ENCODE data around the gene NBPF6.
"Not testable (repeated sequence)": the region's sequence is repeated elsewhere in the genome, so short reads cannot be mapped to it uniquely, and the experiment has no call there.

The NBPF6 gene

GRCh38 chr1:108474516-108474915, 24.4 kb downstream of the NBPF6 start:
- not testable (repeated sequence) for H3K27ac Mint-ChIP-seq; ATAC-seq; H3K4me3 Mint-ChIP-seq; H3K36me3 Mint-ChIP-seq; H3K9me3 Mint-ChIP-seq; H3K4me1 Mint-ChIP-seq; DNase-seq (ENCODE audit: low spot score in 2 of 2)

DNA sequence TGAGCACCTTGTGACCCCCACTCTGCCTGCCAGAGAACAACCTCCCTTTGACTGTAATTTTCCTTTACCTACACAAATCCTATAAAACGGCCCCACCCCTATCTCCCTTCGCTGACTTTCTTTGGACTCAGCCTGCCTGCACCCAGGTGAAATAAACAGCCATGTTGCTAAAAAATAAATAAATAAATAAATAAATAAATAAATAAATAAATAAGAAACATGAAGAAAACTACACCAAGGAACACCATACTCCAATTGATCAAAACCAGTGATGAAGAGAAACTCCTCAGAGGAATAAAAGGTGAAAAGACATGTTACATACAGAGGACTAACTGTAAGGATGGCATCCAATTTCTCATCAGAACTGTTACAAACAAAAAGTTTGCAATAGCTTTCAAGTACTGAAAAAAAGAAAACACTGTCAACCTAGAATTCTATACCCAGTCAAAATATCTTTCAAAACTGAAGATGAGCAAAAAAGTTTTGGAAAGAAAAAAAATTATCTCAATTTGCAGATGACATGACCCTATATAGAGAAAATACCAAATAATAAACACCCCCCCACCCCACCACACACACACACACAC, 28.4 kb downstream of the NBPF6 start:
- Mint-ChIP-seq H3K4me3 (no peak overlapping the region), H3K4me1 (no peaks in the 10 kb centered on the region)

GRCh38 chr1:108482708-108483107, 32.6 kb downstream of the NBPF6 start:
- Mint-ChIP-seq H3K4me3 (no peak overlapping the region), H3K4me1 (no peaks in the 10 kb centered on the region), H3K9me3 (peaks cover 10% of the 10 kb centered on the region), H3K36me3 (no peaks in the 10 kb centered on the region), H3K27ac (no peak overlapping the region)
- DNase-seq (ENCODE audit: low spot score in 2 of 2) (no peak), ATAC-seq (no peak)

More for the DNA sequence above, 28.4 kb downstream of the NBPF6 start:
- H3K36me3 Mint-ChIP-seq: no peaks in the 10 kb centered on the region
- no peak for ATAC-seq
- H3K27ac Mint-ChIP-seq: no peak overlapping the region
- DNase-seq (ENCODE audit: low spot score in 2 of 2): no peak
- peaks cover 13% of the 10 kb centered on the region for H3K9me3 Mint-ChIP-seq

- DNase-seq (ENCODE audit: low spot score in 2 of 2); H3K4me3 Mint-ChIP-seq; ATAC-seq; H3K4me1 Mint-ChIP-seq; H3K36me3 Mint-ChIP-seq; H3K9me3 Mint-ChIP-seq; H3K27ac Mint-ChIP-seq: not testable (repeated sequence)
Observed at GRCh38 chr1:108485990-108486389, 35.8 kb downstream of the NBPF6 start.

GRCh38 chr1:108486707-108487106, 36.6 kb downstream of the NBPF6 start:
- not testable (repeated sequence) for ATAC-seq; H3K4me3 Mint-ChIP-seq; H3K4me1 Mint-ChIP-seq; H3K27ac Mint-ChIP-seq; H3K9me3 Mint-ChIP-seq; H3K36me3 Mint-ChIP-seq; DNase-seq (ENCODE audit: low spot score in 2 of 2)

DNA sequence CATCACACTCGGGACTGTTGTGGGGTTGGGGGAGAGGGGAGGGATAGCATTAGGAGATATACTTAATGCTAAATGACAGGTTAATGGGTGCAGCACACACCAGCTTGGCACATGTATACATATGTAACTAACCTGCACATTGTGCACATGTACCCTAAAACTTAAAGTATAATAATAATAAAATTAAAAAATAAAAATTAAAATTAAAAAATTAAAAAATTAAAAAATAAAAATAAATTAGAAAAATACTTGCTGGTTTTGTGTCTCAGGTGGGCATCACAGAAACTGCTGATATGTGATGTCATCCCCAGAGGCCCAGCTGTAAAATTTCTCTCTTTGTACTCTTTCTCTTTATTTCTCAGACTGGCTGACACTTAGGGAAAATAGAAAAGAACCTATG, 44.9 kb downstream of the NBPF6 start:
- not testable (repeated sequence) for H3K4me1 Mint-ChIP-seq; ATAC-seq; H3K4me3 Mint-ChIP-seq; H3K9me3 Mint-ChIP-seq; H3K27ac Mint-ChIP-seq; DNase-seq (ENCODE audit: low spot score in 2 of 2); H3K36me3 Mint-ChIP-seq

DNA sequence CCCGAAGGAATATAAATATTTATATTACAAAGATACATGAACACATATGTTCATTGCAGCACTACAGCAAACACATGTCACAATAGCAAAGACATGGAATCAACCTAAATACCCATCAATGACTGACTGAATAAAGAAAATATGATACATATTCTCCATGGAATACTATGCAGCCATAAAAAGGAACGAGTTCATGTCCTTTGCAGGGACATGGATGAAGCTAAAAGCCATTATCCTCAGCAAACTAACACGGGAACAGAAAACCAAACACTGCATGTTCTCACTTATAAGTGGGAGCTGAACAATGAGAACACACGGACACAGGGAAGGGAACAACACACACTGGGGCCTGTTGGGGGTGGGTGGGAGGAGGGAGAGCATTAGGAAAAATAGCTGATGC, 46.7 kb downstream of the NBPF6 start:
- DNase-seq (ENCODE audit: low spot score in 2 of 2); H3K4me1 Mint-ChIP-seq; H3K4me3 Mint-ChIP-seq; H3K27ac Mint-ChIP-seq; H3K9me3 Mint-ChIP-seq; ATAC-seq; H3K36me3 Mint-ChIP-seq: not testable (repeated sequence)

DNA sequence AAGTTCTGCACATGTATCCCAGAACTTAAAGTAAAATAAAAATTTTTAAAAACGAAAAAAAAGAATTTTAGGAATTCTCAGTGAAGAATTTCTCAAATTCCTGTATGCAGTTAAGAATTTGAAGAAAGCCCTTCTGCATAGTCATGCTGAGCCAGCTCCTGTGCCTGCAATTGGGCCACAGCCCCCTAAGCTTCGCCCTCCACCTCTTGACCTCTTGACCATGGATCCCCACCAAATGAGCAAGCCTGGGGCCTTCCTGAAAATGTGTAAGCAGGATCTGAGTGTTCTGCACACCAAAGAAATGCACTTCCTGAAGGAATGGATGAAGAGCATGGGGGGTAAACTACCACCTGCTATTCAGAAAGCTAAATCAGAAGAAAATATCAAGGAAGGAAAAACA, 52.0 kb downstream of the NBPF6 start:
- ATAC-seq (no peak), DNase-seq (ENCODE audit: low spot score in 2 of 2) (no peak)
- no peak overlapping the region for H3K27ac Mint-ChIP-seq
- H3K36me3 Mint-ChIP-seq: no peaks in the 10 kb centered on the region
- no peaks in the 10 kb centered on the region for H3K9me3 Mint-ChIP-seq
- H3K4me1 Mint-ChIP-seq: peaks cover 6% of the 10 kb centered on the region
- no peak overlapping the region for H3K4me3 Mint-ChIP-seq

DNA sequence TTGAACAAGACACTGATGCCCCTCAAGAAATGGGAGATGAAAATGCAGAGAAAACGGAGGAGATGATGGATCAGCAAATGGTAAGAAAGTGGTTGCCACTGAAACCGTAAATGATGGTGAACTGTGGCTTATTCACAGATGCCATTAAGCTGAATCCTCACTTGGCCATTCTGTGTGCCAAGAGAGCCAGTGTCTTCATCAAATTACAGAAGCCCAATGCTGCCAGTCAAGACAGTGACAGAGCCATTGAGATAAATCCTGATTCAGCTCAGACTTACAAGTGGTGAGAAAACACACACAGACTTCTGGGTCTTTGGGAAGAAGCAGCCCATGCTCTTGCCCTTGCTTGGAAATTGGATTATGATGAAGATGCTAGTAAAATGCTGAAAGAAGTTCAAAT, 52.5 kb downstream of the NBPF6 start:
- H3K4me1 Mint-ChIP-seq: peaks cover 6% of the 10 kb centered on the region
- ATAC-seq (no peak), DNase-seq (ENCODE audit: low spot score in 2 of 2) (no peak)
- no peaks in the 10 kb centered on the region for H3K36me3 Mint-ChIP-seq
- no peak overlapping the region for H3K27ac Mint-ChIP-seq
- no peak overlapping the region for H3K4me3 Mint-ChIP-seq
- no peaks in the 10 kb centered on the region for H3K9me3 Mint-ChIP-seq

DNA sequence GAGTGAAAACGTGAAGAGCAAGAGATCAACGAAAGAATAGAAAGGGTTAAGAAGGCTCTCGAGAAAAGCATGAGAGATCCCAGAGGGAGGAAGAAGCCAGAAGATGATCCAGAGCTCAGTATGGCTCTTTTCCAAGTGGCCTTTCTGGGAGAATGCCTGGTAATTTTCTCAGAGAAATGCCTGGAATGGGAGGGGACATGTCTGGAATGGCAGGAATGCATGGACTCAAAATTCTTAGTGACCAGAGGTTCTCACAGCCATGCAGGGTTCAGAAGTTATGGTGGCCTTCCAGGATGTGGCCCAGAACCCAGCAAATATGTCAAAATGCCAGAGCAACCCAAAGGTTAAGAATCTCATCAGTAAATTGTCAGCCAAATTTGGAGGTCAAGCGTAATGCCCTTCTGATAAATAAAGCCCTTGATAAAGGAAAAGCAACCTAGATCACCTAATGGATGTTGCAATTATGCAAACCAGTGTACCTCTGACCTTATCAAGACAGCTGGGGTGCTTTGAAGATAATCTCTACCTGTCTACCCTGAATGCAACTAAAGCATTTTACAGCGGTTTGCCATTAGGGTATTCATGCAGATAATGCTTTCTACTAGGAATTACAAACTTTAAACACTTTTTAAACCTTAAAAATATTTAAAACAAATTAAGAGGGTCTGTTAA, 53.1 kb downstream of the NBPF6 start:
- H3K4me3 Mint-ChIP-seq: no peak overlapping the region
- ATAC-seq (no peak), DNase-seq (ENCODE audit: low spot score in 2 of 2) (no peak)
- H3K4me1 Mint-ChIP-seq: peaks cover 6% of the 10 kb centered on the region
- no peaks in the 10 kb centered on the region for H3K36me3 Mint-ChIP-seq
- no peaks in the 10 kb centered on the region for H3K9me3 Mint-ChIP-seq
- no peak overlapping the region for H3K27ac Mint-ChIP-seq

DNA sequence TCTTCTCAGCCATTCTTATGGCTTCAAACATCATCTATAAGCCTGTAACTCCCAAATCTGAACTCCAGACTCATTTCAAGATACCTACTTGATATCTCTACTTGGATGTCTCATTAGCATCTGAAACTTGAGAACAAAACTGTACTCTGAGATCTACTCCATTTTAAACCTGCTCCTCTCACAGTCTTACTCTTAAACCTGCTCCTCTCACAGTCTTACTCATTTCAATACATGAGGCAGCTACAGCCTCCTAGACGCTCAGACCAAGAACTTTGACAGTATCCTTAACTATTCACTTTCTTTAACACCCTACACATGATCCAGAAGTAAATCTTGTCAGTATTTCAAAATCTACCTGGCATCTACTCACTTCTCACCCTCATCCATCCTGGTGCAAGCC, 54.3 kb downstream of the NBPF6 start:
- ATAC-seq (peak; percentile 96), DNase-seq (ENCODE audit: low spot score in 2 of 2) (peak in 1 of 2 donors; percentile 59)
- Mint-ChIP-seq H3K27ac (no peak overlapping the region), H3K4me1 (peaks cover 6% of the 10 kb centered on the region), H3K4me3 (no peak overlapping the region), H3K9me3 (no peaks in the 10 kb centered on the region), H3K36me3 (no peaks in the 10 kb centered on the region)

DNA sequence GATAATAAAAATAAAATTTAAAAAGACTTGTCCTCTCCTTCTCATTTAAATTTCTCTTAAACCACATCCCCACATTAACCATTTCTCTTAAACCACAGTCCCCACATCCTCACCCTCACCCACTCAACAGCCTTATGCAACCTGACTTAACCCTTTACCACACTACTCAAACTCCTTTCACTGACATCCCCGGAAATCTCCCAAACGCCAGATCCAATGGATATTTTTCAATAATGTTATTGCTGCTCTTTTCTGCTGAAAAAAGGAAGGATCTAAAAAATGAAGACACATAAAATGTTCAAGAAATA, 55.6 kb downstream of the NBPF6 start:
- peaks cover 6% of the 10 kb centered on the region for H3K4me1 Mint-ChIP-seq
- H3K9me3 Mint-ChIP-seq: no peaks in the 10 kb centered on the region
- no peaks in the 10 kb centered on the region for H3K36me3 Mint-ChIP-seq
- DNase-seq (ENCODE audit: low spot score in 2 of 2) (no peak), ATAC-seq (no peak)
- H3K4me3 Mint-ChIP-seq: no peak overlapping the region
- no peak overlapping the region for H3K27ac Mint-ChIP-seq

- no peak for DNase-seq (ENCODE audit: low spot score in 2 of 2)
- Mint-ChIP-seq H3K27ac (no peak overlapping the region), H3K36me3 (no peaks in the 10 kb centered on the region), H3K4me3 (no peak overlapping the region), H3K4me1 (no peaks in the 10 kb centered on the region), H3K9me3 (no peaks in the 10 kb centered on the region)
- ATAC-seq: no peak
Observed at GRCh38 chr1:108511764-108512163, 61.6 kb downstream of the NBPF6 start.

GRCh38 chr1:108512239-108513043, 62.3 kb downstream of the NBPF6 start:
- Mint-ChIP-seq H3K4me1 (no peaks in the 10 kb centered on the region), H3K9me3 (no peaks in the 10 kb centered on the region), H3K27ac (no peak overlapping the region), H3K4me3 (no peak overlapping the region), H3K36me3 (no peaks in the 10 kb centered on the region)
- no peak for ATAC-seq
- DNase-seq (ENCODE audit: low spot score in 2 of 2): no peak

- Mint-ChIP-seq H3K9me3 (no peaks in the 10 kb centered on the region), H3K4me1 (no peaks in the 10 kb centered on the region), H3K27ac (no peak overlapping the region), H3K36me3 (no peaks in the 10 kb centered on the region), H3K4me3 (no peak overlapping the region)
- DNase-seq (ENCODE audit: low spot score in 2 of 2) (no peak), ATAC-seq (no peak)
Observed at GRCh38 chr1:108513044-108513415, 62.9 kb downstream of the NBPF6 start.

DNA sequence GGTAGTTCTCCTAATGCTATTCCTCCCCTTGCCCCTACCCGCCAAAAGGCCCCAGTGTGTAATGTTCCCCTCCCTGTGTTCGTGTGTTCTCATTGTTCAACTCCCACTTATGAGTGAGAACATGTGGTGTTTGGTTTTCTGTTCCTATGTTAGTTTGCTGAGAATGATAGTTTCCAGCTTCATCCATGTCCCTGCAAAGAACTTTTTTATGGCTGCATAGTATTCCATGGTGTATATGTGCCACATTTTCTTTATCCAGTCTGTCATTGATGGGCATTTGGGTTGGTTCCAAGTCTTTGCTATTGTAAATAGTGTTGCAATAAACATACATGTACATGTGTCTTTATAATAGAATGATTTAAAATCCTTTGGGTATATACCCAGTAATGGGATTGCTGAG, 63.8 kb downstream of the NBPF6 start:
- H3K27ac Mint-ChIP-seq; H3K9me3 Mint-ChIP-seq; H3K4me3 Mint-ChIP-seq; H3K4me1 Mint-ChIP-seq; DNase-seq (ENCODE audit: low spot score in 2 of 2); ATAC-seq; H3K36me3 Mint-ChIP-seq: not testable (repeated sequence)
